NAMALWA (cell line): ENCODE measurements around the gene POPDC2.

Experiments used
- DNase-seq: peaks from one replicate; pipeline ENCODE4 v3.0.0-alpha.2; 2015; ENCODE audit warnings: low spot score

Gene POPDC2

GRCh38 chr3:119639494-119640350 is 20.7 kb downstream of the POPDC2 start:
- no peak for DNase-seq

DNA sequence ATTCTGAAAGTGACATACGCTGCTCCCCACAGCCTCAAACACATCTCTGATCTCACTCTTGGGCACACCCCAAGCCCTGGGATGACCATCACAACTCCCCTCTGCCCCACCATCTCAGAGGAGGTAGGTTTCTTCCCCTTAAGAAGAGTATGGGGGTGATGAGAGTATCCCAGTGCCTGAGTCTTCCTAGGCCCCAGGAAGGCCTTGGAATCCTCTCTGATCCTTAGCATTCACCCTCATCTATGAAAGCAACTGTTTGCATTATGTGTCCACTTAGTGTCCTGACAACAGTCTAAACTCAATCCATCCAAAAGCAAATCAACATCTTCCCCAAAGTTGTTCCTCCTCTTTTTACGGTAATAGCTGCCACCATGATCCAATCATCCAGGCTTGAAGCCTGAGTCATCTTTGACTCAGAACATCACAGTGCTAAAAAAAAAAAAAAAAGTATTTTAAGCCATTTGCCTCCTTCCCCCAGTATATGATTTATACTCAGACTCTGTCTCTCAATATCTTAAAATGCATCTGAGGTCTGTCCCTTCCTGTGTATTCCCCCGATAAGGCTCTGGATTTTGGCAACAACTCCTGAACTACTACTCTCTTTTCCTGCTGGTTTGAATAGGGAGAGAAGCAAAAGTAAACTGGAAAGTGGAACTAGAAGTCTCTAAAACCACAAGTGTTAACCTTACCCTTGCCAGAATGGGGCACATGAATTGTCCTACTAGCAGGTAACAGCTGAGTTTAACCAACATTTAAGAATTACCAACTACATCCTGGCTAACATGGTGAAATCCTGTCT is 22.5 kb downstream of the POPDC2 start:
- no peak for DNase-seq

DNA sequence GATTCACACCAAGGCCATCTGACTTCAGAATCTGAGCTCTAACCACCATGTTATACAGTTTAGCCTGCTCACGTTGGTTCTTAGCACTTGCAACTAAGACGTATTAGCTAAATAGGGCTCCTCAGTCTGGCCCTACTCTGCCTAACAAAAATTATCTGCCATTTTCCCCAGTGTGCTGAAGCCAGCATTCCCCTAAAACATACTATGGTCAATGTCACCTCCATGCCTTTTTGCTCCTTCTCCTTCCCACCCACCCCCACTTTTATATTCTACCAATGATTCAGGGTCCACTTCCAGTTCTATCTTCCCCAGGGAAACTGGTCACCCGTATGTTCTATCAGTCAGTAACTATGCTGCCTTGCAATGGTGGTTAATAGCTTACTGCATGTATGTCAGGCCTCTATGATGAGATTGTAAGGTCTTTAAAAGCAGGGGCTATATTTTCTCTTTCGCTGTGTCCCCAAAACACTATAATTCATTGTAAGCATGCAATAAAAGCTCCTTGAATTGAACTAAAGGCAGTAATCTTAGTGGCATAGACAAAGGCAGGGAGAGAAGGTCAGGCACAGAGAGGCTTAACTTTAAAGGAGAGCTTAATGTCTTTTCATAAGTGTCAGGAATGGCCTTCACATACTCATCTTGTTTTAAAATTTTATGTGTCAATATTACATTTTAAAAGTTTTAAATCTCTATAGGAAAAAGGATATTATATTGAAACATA is 23.3 kb downstream of the POPDC2 start:
- DNase-seq, result no peak

DNA sequence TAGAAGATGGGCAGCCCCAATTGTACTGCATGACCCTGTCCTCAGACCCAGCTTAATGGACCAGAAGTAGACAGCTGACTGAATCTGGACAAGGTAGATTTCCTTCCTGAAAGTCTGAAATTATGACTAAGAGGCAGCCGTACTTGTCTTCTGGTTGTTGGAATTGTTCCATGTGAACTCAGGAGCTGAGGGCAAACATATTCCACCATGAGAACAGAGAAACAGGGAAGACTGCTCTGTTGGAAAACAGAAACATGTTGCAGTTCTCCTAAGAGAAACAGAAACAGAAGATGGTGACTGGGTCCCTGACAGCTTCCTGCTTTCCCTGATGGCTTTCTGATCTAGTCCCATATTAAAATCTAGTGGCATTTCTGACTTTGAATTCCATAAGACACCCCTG is 24.1 kb downstream of the POPDC2 start:
- no peak for DNase-seq

GRCh38 chr3:119635719-119636118 is 24.7 kb downstream of the POPDC2 start:
- DNase-seq, result no peak

DNA sequence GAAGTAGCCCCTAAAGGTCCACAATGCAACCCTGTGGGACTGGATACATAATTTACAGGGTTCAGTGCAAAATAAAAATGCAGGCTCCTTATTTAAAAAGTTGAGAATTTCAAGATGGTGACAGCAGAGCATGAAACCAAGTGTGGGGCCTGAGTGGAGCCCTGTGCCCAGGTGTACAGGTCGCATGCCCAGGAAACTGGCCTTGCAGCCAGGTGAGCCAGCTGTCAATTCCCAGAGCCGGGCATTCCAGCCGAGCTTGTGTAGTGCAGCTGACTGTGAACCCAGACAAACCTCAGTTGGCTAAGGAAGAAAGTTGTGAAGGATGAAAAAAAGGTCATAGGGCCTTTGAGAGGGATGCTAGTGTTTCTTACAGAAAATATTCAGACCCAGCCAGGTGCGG is 27.6 kb downstream of the POPDC2 start:
- DNase-seq, result no peak

GRCh38 chr3:119632216-119632615 is 28.2 kb downstream of the POPDC2 start:
- no peak for DNase-seq

GRCh38 chr3:119631516-119631915 is 28.9 kb downstream of the POPDC2 start:
- no peak for DNase-seq

- no peak for DNase-seq
These were observed 29.5 kb downstream of the POPDC2 start for GRCh38 chr3:119630880-119631329.

GRCh38 chr3:119630128-119630879 is 30.1 kb downstream of the POPDC2 start:
- DNase-seq, result no peak

- no peak for DNase-seq
These were observed 31.5 kb downstream of the POPDC2 start for GRCh38 chr3:119628816-119629445.

- DNase-seq, result no peak
These were observed 32.0 kb downstream of the POPDC2 start for GRCh38 chr3:119628390-119628789.

DNA sequence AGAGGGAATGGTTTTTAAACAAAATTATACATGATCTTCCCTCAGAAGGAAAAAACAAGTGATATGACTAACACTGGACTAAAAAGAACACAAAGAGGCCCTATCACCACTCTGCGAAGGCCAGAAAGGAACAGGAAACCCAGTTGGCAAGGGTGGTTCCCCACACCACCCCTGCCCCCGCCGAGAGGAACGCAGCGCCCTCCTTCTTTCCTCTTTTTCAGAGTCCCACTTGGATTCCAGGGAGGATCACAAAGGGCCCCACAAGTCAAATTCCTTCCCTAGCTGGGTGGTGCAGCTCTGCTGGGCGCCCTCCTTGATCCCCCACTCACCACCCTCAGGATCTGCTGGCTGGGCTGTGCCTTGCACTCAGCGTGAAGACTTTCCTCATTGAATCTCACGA is 32.9 kb downstream of the POPDC2 start:
- DNase-seq, result no peak

DNA sequence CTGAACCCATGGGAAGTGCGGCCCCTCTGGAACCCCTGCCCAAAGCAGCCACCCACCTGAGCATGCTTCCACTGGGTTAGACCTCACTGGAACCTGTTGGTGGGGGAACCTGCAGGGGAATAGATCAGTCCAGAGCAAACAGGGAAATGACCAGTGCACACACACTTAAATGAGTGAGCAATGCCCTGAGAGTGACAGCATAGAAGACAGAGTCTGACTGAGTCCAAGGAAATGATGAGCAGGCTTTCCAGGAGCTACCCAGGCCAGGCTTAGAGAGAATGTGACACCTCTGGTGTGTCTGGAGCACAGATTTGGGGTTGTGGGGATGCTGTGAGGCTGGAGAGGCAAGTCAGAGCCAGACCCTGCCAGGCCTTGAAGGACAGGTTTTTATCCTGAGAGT is 34.2 kb downstream of the POPDC2 start:
- DNase-seq, result no peak

DNA sequence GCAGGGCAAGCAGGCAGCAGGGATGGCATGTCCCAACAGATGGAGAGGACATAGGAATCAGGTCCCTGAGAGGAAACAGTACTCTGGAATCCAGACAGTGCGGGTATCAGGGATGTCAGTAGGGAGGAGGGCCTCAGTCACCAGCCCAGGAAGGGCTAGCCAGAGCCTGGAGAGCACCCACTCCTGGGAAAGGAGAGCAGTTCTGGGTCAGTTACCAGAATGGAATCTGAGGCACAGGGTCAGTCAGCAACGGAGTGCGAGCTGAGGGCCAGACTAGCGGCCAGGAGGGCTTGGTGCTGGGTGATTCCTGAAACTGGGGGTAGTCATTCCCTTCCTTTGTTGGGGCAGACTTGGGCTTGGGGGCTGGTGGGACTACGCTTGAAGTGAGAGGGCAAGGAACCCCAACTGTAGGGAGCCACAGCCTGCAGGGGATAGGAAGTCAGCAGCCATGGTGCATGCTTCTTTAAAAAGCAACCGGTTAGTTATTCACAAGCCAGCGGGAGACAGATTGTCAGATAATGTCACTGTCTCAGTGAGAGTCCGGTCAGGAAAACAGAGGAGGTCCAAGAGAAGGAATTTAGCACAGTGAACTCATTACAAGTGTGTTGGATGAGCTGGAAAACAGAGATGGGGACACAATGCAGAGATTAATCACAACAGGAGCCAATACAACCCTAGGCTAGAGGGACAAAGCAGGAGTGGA is 34.8 kb downstream of the POPDC2 start:
- no peak for DNase-seq

DNA sequence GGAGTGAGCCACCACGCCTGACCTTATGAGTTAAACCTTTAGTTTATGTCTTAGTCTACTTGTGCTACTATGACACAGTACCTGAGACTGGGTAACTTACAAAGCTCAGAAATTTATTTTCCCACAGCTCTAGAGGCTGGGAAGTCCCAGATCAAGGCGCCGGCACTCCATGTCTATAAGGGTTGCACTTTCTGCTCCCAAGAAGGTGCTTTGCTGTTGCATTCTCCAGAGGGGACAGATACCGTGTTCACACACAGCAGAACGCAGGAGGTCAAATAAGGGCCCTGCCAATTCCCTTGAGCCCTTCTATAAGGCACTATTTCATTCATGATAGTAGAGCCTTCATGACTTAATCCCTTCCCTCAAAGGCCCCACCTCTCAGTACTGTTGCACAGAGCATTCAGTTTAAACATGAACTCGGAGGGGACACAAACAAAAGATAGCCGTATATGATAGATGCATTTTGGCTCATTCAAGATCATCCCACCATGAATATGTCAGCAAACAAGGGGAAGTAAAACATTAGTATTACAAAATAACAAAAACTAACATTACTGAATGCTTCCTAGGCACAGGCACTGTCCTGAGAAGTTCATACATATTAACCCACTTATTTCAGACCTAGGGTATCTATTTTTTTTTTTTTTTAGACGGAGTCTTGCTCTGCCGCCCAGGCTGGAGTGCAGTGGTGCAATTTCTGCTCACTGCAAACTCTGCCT is 36.2 kb downstream of the POPDC2 start:
- no peak for DNase-seq

DNA sequence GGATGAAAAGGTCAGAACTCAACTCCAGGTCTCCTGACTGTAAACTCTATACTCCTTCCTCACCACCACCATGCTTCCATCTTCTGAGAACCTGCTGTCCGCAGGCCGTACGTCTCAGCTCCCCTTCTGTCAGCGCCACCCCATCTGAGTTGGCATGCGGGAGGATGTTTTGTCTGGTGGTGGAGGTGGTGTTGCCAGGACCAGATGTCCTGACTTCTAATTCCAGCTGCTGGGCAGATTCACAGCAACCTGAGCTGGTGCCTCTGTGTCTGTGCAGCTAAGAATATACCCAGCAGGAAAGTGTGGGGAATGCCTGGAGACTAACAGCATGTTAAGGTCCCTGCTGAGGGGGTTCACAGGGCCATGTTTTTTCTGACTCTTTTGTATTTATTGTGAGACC is 39.5 kb downstream of the POPDC2 start:
- no peak for DNase-seq

GRCh38 chr3:119619094-119619493 is 41.3 kb downstream of the POPDC2 start:
- DNase-seq, result no peak

- no peak for DNase-seq
These were observed 44.3 kb downstream of the POPDC2 start for GRCh38 chr3:119616056-119616455.

- no peak for DNase-seq
These were observed 46.5 kb downstream of the POPDC2 start for GRCh38 chr3:119613872-119614271.
